SJSA1 (cell line): Measurements from ENCODE around the gene RBM10. TPM values are rescaled to one million over a fixed set of nuclear protein-coding genes. Genes with fewer than 3 reads are reported as not detected.

Experiments used
- DNase-seq, 2 experiments: peaks; one replicate each; pipeline ENCODE4 v3.0.0-alpha.2; 2015 to 2020; ENCODE audit warnings: low spot score in 2 of 2, low read depth in 1 of 2
- H3K27ac ChIP-seq: fragments of 250-450 bp; sonication (Bioruptor Pico); 2 replicates; pipeline ENCODE4 v1.5.1; 2020; ENCODE audit warnings: mild to moderate bottlenecking, moderate library complexity
- H3K27me3 ChIP-seq: fragments of 250-450 bp; sonication (Bioruptor Pico); replicated peaks from 2 replicates; pipeline ENCODE4 v1.5.1; 2020; ENCODE audit warnings: mild to moderate bottlenecking, moderate library complexity
- H3K36me3 ChIP-seq: fragments of 250-450 bp; sonication (Bioruptor Pico); 2 replicates; pipeline ENCODE4 v1.5.1; 2020; ENCODE audit warnings: mild to moderate bottlenecking
- H3K4me1 ChIP-seq: fragments of 250-450 bp; sonication (Bioruptor Pico); replicated peaks from 2 replicates; pipeline ENCODE4 v1.6.1; 2021; ENCODE audit warnings: mild to moderate bottlenecking
- H3K4me3 ChIP-seq: fragments of 250-450 bp; sonication (Bioruptor Pico); 2 replicates; pipeline ENCODE4 v1.5.1; 2020; ENCODE audit warnings: mild to moderate bottlenecking
- H3K9me3 ChIP-seq: fragments of 250-450 bp; sonication (Bioruptor Pico); replicated peaks from 2 replicates; pipeline ENCODE4 v1.5.1; 2020; ENCODE audit warnings: mild to moderate bottlenecking
- total RNA-seq: library from RNA; depleted of rRNA; stranded (reverse); fragments of >200 nt; shearing (Covaris generic); gene quantifications from 2 replicates; pipeline ENCODE4 v1.2.3, GENCODE V29; 2014

Gene RBM10
- total RNA-seq, 1 experiment from 2014 or later: 61.6 TPM

DNA sequence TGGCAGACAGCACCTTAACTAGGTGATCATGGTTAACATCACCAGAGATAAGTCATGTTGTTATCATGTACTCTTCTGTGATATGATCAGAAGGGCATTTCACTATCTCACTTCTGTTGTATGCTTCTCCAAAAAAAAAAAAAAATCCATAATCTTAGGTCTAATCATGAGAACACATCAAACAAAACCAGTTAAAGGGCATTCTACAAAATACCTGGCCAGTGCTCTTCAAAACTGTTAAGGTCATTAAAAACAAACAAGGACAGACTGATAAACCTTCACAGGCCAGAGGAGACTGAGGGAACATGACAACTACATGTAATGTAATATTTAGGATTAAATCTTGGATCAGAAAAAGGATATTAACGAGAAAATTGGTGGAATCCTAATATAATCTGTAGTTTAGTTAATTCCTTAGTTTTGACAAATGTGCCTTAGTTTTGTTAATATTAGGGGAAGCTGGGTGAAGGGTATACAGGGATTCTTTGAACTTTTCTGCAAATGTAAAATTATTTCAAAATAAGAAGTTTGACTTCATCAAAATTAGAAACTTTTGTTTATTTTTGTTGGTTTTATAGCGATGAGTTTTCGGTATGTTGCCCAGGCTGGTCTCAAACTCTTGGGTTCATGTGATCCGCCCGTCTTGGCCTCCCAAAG lies 18.0 kb downstream of the RBM10 start:
- Histone ChIP-seq H3K4me3 (no peak overlapping the region), H3K27me3 (no peaks in the 10 kb centered on the region), H3K9me3 (no peaks in the 10 kb centered on the region), H3K4me1 (no peaks in the 10 kb centered on the region), H3K36me3 (peaks cover 5% of the 10 kb centered on the region; the same call in 1 of the 2 replicates), H3K27ac (no peak overlapping the region)
- no peak for DNase-seq

DNA sequence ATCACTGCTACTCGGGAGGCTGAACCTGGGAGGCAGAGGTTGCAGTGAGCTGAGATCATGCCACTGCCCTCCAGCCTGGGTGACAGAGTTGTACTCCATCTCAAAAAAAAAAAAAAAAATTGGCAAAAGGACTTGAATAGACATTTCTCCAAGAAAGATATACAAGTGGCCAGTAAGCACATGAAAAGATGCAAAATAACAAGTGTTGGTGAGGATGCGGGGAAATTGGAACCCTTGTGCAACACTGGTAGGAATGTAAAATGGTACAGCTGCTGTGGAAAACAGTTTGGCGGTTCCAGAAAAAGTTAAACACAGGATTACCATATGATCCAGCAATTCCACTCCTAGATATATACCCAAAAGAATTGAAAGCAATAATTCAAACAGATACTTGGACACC lies 19.4 kb downstream of the RBM10 start:
- no peaks in the 10 kb centered on the region for H3K27me3 ChIP-seq
- no peak for DNase-seq

DNA sequence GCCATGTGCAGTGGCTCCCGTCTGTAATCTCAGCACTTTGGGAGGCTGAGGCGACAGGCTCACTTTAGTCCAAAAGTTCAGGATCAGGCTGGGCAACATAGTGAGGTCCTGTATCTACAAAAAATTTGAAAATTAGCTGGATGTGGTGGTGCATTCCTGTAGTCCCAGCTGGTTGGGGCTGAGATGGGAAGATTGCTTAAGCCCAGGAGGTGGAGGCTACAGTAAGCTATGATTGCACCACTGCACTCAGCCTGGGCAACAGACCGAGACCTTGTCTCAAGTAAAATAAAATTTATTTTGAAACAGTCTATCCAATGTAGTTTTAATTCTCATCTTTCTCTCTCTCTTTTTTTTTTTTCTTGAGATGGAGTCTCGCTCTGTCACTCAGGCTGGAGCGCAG lies 21.1 kb downstream of the RBM10 start:
- H3K4me3 ChIP-seq: no peak overlapping the region
- H3K27ac ChIP-seq: no peak overlapping the region
- H3K27me3 ChIP-seq: no peaks in the 10 kb centered on the region
- no peak for DNase-seq
- peaks cover 9% of the 10 kb centered on the region for H3K36me3 ChIP-seq
- no peaks in the 10 kb centered on the region for H3K4me1 ChIP-seq
- H3K9me3 ChIP-seq: no peaks in the 10 kb centered on the region

More for the DNA sequence above, 19.4 kb downstream of the RBM10 start:
- no peaks in the 10 kb centered on the region for H3K9me3 ChIP-seq
- no peaks in the 10 kb centered on the region for H3K36me3 ChIP-seq
- H3K27ac ChIP-seq: no peak overlapping the region
- no peaks in the 10 kb centered on the region for H3K4me1 ChIP-seq
- no peak overlapping the region for H3K4me3 ChIP-seq

DNA sequence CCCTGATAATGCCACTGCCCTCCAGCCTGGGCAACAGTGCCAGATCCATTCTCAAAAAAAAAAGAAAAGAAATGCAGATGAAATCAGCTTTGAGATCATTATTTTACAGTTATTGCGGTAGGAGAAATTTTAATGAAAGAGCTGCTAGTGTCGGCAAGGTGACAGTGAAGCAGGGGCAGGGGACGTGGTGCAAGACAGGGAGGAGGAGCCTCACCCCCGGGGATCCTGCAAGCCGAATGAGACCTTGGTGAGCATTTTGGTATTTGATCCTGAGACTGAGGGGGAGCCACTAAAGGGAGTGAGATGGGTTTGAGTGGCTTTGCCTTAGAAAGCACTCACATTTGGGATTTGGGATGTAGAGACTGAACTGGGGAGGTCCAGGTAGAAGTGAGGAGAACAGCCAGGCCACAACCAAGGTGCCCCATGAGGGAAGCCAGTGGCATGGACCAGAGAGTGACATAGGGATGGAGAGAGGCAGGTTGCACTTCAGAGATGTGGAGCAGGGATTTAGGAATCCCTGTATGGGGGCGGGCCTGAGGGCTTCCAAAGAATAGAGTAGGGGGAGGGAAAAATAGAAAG lies 23.6 kb downstream of the RBM10 start:
- Histone ChIP-seq H3K36me3 (peaks cover 18% of the 10 kb centered on the region), H3K4me1 (no peaks in the 10 kb centered on the region), H3K4me3 (no peak overlapping the region), H3K27ac (no peak overlapping the region), H3K9me3 (no peaks in the 10 kb centered on the region), H3K27me3 (no peaks in the 10 kb centered on the region)
- no peak for DNase-seq

DNA sequence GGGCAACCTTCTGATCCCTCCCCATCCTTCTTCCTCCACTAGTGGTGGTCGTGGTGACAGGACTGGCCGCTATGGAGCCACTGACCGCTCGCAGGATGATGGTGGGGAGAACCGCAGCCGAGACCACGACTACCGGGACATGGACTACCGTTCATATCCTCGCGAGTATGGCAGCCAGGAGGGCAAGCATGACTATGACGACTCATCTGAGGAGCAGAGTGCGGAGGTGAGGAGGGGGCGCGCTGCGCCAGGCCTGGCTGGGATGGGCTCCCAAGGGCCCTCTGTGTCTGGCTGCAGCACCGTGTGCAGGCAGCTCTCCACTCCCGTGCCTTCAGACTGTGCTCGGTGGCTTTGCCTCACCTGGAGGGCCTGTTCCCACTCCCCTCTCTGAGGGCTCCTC lies 24.3 kb downstream of the RBM10 start:
- no peaks in the 10 kb centered on the region for H3K4me1 ChIP-seq
- H3K27me3 ChIP-seq: no peaks in the 10 kb centered on the region
- H3K27ac ChIP-seq: no peak overlapping the region
- no peaks in the 10 kb centered on the region for H3K9me3 ChIP-seq
- H3K4me3 ChIP-seq: no peak overlapping the region
- peaks cover 18% of the 10 kb centered on the region for H3K36me3 ChIP-seq
- DNase-seq: no peak

DNA sequence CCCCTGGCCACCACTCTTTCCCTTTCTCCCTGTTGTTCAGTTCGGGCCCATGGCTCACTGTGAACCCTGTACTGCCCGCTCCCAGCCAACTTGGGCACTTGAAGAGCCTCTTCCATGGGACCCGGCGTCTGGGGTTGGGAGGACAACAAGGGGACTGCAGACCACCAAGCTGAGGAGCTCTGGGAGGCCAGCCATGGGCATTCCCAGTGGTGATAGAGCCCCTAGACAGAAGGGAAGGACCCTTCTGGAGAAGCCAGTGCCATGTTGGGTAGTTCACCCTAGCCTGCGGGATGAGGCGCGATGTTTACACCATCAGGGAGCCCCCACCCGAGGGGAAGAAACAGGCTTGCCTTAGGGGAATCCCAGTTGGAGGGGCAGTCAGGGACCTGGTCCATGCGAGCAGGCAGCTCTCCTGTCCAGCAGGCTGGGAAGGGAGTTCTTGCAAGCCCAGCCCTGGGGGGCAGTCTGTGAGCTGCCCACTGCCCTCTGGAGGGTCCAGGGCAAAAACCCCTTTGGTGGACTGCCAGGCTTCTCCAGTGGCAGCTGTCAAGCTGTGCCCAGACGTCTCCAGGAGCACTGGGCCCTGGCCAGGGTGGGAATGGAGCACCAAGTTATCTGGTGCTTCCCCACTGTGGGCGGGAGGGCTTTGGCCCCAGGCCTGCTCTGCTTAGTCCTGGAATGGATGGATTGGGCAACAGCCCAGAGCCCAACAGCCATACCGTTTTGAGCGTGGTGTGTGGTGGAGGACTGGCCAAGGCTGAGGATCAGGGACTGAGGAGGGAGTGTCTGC lies 24.9 kb downstream of the RBM10 start:
- Histone ChIP-seq H3K27ac (no peak overlapping the region), H3K4me1 (no peaks in the 10 kb centered on the region), H3K4me3 (no peak overlapping the region), H3K9me3 (no peaks in the 10 kb centered on the region), H3K27me3 (no peaks in the 10 kb centered on the region), H3K36me3 (peaks cover 18% of the 10 kb centered on the region)
- DNase-seq: no peak

DNA sequence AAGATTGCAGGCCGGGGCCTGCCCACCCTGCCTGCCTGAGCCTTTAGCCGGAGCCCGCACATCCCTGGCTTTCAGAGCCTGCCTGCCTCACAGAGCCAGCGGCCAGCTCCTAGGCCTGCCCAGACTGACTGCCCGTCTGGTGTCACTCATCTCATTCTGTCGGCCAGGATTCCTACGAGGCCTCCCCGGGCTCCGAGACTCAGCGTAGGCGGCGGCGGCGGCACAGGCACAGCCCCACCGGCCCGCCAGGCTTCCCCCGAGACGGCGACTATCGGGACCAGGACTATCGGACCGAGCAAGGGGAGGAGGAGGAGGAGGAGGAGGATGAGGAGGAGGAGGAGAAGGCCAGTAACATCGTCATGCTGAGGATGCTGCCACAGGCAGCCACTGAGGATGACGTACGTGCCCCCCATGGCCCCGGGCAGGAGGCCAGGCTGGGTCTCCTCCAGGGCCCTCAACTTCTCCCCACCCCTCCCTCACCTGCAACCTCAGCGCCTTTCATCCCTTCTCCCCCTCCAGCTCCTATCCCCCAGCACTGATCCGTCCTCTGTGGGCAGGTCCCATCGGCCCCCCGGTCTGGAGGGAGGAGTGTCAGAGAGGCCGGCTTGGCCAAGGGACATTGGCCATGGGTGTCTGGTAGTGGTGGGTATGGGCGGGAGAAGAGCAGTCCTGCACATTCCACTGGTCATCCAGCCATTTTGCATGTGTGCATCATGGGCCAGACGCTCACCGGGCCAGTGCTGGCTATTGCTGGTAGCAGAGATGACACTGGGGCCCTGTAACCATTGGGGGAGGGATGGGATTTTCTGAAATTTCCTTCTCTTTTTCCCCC lies 26.1 kb downstream of the RBM10 start:
- no peak overlapping the region for H3K27ac ChIP-seq
- no peak overlapping the region for H3K4me3 ChIP-seq
- peaks cover 19% of the 10 kb centered on the region for H3K36me3 ChIP-seq
- no peak for DNase-seq
- no peaks in the 10 kb centered on the region for H3K4me1 ChIP-seq
- H3K9me3 ChIP-seq: no peaks in the 10 kb centered on the region
- no peaks in the 10 kb centered on the region for H3K27me3 ChIP-seq

DNA sequence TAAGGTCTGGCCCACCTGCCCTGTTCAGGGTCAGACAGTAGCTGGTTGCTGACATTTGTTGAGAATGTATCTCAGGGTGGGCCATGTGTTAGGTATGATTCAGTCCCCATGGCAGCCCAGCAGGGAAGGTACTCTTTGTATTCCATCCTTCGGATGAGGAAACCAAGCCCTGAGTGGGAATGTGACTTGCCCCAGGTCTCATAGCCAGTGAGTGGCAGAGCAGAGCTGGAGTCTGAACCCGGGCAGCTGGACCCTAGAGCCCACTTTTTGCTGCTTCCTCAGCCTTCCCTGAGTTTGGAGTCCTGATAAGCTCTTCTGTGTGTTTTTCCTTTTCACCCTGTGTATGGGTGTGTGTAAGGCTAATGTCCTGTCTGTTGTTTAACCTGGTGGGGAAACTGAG lies 27.0 kb downstream of the RBM10 start:
- Histone ChIP-seq H3K27me3 (no peaks in the 10 kb centered on the region), H3K36me3 (peaks cover 22% of the 10 kb centered on the region), H3K4me3 (no peak overlapping the region), H3K27ac (no peak overlapping the region), H3K9me3 (no peaks in the 10 kb centered on the region), H3K4me1 (no peaks in the 10 kb centered on the region)
- DNase-seq: no peak

DNA sequence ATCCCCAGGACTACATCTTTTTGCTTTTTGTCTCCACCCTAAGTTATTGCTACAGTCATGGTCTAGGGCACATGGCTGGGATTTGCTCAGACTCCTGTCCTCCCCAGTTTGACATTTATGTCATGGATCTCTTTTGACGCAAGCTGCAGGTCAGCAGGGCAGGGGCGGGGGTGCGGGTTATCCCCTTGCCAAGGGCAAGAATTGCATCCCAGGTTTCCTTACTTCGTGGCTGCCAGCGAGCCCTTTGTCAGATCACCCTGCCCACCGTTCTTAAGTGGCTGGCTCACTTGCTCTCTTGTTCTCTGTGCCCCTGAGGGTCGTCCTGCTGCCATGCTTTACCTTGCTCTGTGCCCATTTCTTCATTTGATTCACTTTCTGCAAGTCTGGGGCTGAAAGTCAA lies 27.5 kb downstream of the RBM10 start:
- Histone ChIP-seq H3K27ac (no peak overlapping the region), H3K27me3 (no peaks in the 10 kb centered on the region)
- no peak for DNase-seq

DNA sequence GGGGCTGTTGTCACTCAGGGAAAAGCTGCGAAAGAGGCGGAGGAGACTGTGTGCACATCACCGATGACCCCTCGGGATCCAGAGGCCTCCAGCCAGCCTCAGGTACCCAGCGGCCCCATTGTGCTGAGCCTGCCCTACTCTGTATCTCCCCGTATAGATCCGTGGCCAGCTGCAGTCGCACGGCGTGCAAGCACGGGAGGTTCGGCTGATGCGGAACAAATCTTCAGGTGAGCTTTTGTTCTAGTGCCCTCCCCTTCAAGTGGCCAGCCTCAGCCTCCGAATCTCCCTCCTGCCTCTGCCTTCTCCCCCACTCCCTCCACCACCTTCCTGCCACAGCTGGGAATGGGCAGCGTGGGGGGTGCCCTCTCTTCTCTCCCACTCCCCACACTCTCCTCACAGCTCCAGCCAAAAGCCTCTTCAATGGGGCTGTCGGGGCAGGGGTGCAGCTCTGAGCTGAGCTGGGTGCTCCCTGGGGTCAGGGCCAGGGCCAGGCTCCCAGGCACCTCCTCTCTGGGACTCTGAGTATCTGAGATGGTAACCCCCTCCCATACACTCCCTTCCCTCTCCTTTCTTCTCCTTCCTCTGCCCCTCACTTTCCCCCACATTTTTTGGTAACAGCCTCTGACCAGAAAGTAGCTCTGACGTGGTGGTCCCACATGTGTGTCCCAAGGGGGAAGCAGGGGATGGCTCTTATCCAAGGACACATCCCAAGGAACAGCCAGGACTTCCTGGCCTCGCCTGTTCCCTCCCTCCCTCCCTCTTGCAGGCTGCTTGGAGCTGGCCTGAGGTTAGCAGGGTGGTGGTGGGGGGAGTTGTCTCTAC lies 28.2 kb downstream of the RBM10 start:
- Histone ChIP-seq H3K36me3 (peaks cover 25% of the 10 kb centered on the region), H3K9me3 (no peaks in the 10 kb centered on the region), H3K27ac (no peak overlapping the region), H3K27me3 (no peaks in the 10 kb centered on the region), H3K4me1 (no peaks in the 10 kb centered on the region), H3K4me3 (no peak overlapping the region)
- DNase-seq: no peak

More for the DNA sequence above, 27.5 kb downstream of the RBM10 start:
- Histone ChIP-seq H3K9me3 (no peaks in the 10 kb centered on the region), H3K4me1 (no peaks in the 10 kb centered on the region), H3K4me3 (no peak overlapping the region), H3K36me3 (peaks cover 25% of the 10 kb centered on the region)

DNA sequence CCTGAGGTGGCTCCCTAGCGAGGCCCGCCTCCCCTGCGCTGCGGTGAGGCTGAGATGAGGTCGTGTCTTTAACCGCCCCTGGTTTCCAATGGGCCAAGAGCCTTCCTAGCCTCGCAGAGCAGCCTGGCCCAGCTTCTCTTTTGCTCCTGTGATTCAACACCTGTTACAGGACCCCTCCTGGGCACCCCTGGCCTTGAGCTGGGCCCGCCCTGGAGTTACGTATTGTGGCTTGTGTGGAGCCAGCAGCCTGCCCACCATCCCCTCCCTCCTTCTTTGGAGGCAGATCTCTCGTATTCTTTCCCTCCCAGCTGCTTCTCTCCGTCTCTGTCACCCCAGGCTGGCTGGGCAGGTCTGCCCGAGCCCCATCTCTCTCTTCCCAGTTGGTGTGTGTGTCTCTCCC lies 29.4 kb downstream of the RBM10 start:
- H3K4me1 ChIP-seq: no peaks in the 10 kb centered on the region
- H3K27ac ChIP-seq: no peak overlapping the region
- DNase-seq: no peak
- peaks cover 31% of the 10 kb centered on the region for H3K36me3 ChIP-seq
- H3K4me3 ChIP-seq: no peak overlapping the region
- no peaks in the 10 kb centered on the region for H3K9me3 ChIP-seq
- H3K27me3 ChIP-seq: no peaks in the 10 kb centered on the region

DNA sequence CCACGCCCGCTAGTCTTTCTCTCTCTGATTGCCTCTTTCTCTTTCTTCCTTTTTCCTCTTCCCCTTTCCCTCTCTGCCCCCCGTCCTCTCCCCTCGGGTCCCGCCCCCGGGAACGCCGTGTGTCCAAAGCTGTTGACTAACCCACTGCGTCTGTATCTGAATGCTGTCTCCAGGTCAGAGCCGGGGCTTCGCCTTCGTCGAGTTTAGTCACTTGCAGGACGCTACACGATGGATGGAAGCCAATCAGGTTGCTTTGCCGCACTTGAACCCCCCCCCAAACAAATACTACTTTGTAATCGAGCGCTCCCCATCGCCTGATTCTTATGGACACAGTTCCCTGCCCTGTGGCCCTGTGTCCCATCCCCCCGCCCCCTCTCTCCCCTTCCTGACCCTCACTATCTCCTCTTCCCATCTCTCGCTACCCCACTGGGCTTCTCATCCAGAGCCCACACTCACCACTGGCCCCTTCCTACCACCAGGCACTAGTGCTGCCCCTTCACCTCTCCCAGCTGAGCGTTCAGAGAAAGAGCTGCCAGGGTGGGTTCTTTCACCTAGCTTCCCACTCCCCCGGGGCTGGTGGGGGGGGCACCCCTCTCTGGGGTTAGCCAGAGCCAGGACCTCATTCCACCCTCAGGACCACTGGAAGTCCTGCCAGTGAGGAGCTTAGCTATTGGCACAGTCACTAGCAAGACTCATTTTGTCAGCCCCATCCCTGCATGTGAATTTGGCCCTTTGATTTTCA lies 30.0 kb downstream of the RBM10 start:
- Histone ChIP-seq H3K4me3 (no peak overlapping the region), H3K4me1 (no peaks in the 10 kb centered on the region), H3K27ac (no peak overlapping the region), H3K36me3 (peaks cover 35% of the 10 kb centered on the region), H3K9me3 (no peaks in the 10 kb centered on the region), H3K27me3 (no peaks in the 10 kb centered on the region)
- DNase-seq: no peak
